MM.1S (cell line): ENCODE results near the gene NAT8L.

ENCODE experiments used
- DNase-seq: peaks from one replicate; pipeline ENCODE4 v3.0.0-alpha.2; 2015
- H2AFZ ChIP-seq: fragments of 300-600 bp; sonication (generic); 2 replicates; pipeline ENCODE4 v1.6.0; 2016; ENCODE audit warnings: antibody characterized with exemption, low read length
- H3F3A ChIP-seq: fragments of 300-600 bp; sonication (generic); 2 replicates; pipeline ENCODE4 v1.6.1; 2016; ENCODE audit warnings: mild to moderate bottlenecking, antibody characterized with exemption, low read length, moderate library complexity, mixed read lengths; ENCODE audit not compliant: insufficient read depth
- H3K27ac ChIP-seq: fragments of 300-600 bp; sonication (generic); 2 replicates; pipeline ENCODE4 v1.5.1; 2016; ENCODE audit warnings: mild to moderate bottlenecking, low read length
- H3K27me3 ChIP-seq: fragments of 300-600 bp; sonication (generic); replicated peaks from 2 replicates; pipeline ENCODE4 v1.6.0; 2016; ENCODE audit warnings: low read length; ENCODE audit not compliant: insufficient read depth
- H3K36me3 ChIP-seq: fragments of 300-600 bp; sonication (generic); replicated peaks from 2 replicates; pipeline ENCODE4 v1.6.1; 2016; ENCODE audit warnings: mild to moderate bottlenecking, low read length, mixed read lengths; ENCODE audit not compliant: insufficient read depth
- H3K4me1 ChIP-seq: fragments of 300-600 bp; sonication (generic); 2 replicates; pipeline ENCODE4 v1.6.1; 2016; ENCODE audit warnings: low read length, mixed read lengths
- H3K4me2 ChIP-seq: fragments of 300-600 bp; sonication (generic); 2 replicates; pipeline ENCODE4 v1.6.0; 2016; ENCODE audit warnings: low read depth, low read length
- H3K4me3 ChIP-seq: fragments of 300-600 bp; sonication (generic); 2 replicates; pipeline ENCODE4 v1.5.1; 2016; ENCODE audit warnings: low read length, mixed read lengths
- H3K79me2 ChIP-seq: fragments of 300-600 bp; sonication (generic); 2 replicates; pipeline ENCODE4 v1.6.1; 2016; ENCODE audit warnings: mixed run types, low read length, mixed read lengths
- H3K9ac ChIP-seq: fragments of 300-600 bp; sonication (generic); 2 replicates; pipeline ENCODE4 v1.6.1; 2016; ENCODE audit warnings: low read length, mixed read lengths
- H3K9me2 ChIP-seq: fragments of 300-600 bp; sonication (generic); replicated peaks from 2 replicates; pipeline ENCODE4 v1.6.1; 2016; ENCODE audit warnings: mild to moderate bottlenecking, low read length, mixed read lengths; ENCODE audit not compliant: insufficient read depth
- H3K9me3 ChIP-seq: fragments of 300-600 bp; sonication (generic); replicated peaks from 2 replicates; pipeline ENCODE4 v1.6.1; 2016; ENCODE audit warnings: mild to moderate bottlenecking, low read length, mixed read lengths; ENCODE audit not compliant: insufficient read depth
- H4K20me1 ChIP-seq: fragments of 300-600 bp; sonication (generic); 2 replicates; pipeline ENCODE4 v1.6.1; 2016; ENCODE audit warnings: mild to moderate bottlenecking, low read length, moderate library complexity, mixed read lengths; ENCODE audit not compliant: insufficient read depth
- CTCF ChIP-seq: fragments of 300-600 bp; sonication (generic); IDR thresholded peaks from 2 replicates; pipeline ENCODE4 v1.5.1; 2016; ENCODE audit warnings: antibody characterized with exemption, low read length, mixed read lengths
- EZH2 ChIP-seq: fragments of 300-600 bp; sonication (generic); optimal IDR thresholded peaks from 2 replicates; pipeline ENCODE3; 2017; ENCODE audit warnings: low read depth, mild to moderate bottlenecking, antibody characterized with exemption, low read length, mixed read lengths
- EZH2phosphoT487 ChIP-seq: fragments of 300-600 bp; sonication (generic); IDR thresholded peaks from 2 replicates; pipeline ENCODE4 v1.6.1; 2018; ENCODE audit warnings: antibody characterized with exemption, low read length

NAT8L gene

GRCh38 chr4:2075987-2076907 lies 17.1 kb downstream of the NAT8L start:
- Histone ChIP-seq H3K79me2 (no peaks in the 10 kb centered on the region), H3K4me2 (no peak overlapping the region), H3K4me3 (no peak overlapping the region), H3K9ac (no peak overlapping the region), H4K20me1 (no peaks in the 10 kb centered on the region), H3K36me3 (no peaks in the 10 kb centered on the region), H2AFZ (no peak overlapping the region), H3K9me3 (no peaks in the 10 kb centered on the region), H3K27ac (no peak overlapping the region), H3K9me2 (no peaks in the 10 kb centered on the region), H3K27me3 (no peaks in the 10 kb centered on the region), H3F3A (no peaks in the 10 kb centered on the region), H3K4me1 (no peaks in the 10 kb centered on the region)
- DNase-seq: no peak
- TF ChIP-seq EZH2phosphoT487 (no peak), EZH2 (no peak), CTCF (no peak)

- H3K36me3 ChIP-seq: no peaks in the 10 kb centered on the region
- H3K9ac ChIP-seq: no peak overlapping the region
- no peaks in the 10 kb centered on the region for H3K27me3 ChIP-seq
- H4K20me1 ChIP-seq: no peaks in the 10 kb centered on the region
- no peak for TF ChIP-seq CTCF
- no peak for TF ChIP-seq EZH2phosphoT487
- no peak for TF ChIP-seq EZH2
- H3K4me2 ChIP-seq: no peak overlapping the region
- no peak overlapping the region for H2AFZ ChIP-seq
- H3K27ac ChIP-seq: no peak overlapping the region
- H3K9me3 ChIP-seq: no peaks in the 10 kb centered on the region
- no peaks in the 10 kb centered on the region for H3K4me1 ChIP-seq
- DNase-seq: no peak
- H3F3A ChIP-seq: no peaks in the 10 kb centered on the region
- no peaks in the 10 kb centered on the region for H3K79me2 ChIP-seq
- no peaks in the 10 kb centered on the region for H3K9me2 ChIP-seq
- no peak overlapping the region for H3K4me3 ChIP-seq
Observed at GRCh38 chr4:2076908-2077536, 17.9 kb downstream of the NAT8L start.

- Histone ChIP-seq H3F3A (no peaks in the 10 kb centered on the region), H3K4me1 (no peaks in the 10 kb centered on the region), H3K9me3 (no peaks in the 10 kb centered on the region), H3K27me3 (no peaks in the 10 kb centered on the region), H2AFZ (no peak overlapping the region), H3K36me3 (no peaks in the 10 kb centered on the region), H3K27ac (no peak overlapping the region), H3K4me3 (no peak overlapping the region), H3K9me2 (no peaks in the 10 kb centered on the region), H3K4me2 (no peak overlapping the region), H4K20me1 (no peaks in the 10 kb centered on the region), H3K79me2 (no peaks in the 10 kb centered on the region), H3K9ac (no peak overlapping the region)
- no peak for DNase-seq
- no peak for TF ChIP-seq EZH2
- TF ChIP-seq CTCF: no peak
- TF ChIP-seq EZH2phosphoT487: no peak
Observed at GRCh38 chr4:2077537-2078460, 18.7 kb downstream of the NAT8L start.
